OCI-LY1 (cell line): Measurements from ENCODE around the gene NPW.

Experiments used
- H2AFZ ChIP-seq: fragments of 200-600 bp; sonication (generic), shearing (Covaris generic); 2 replicates; pipeline ENCODE4 v1.6.0; 2014; ENCODE audit warnings: antibody characterized with exemption, mild to moderate bottlenecking, low read length
- H3F3A ChIP-seq: fragments of 200-600 bp; sonication (generic), shearing (Covaris generic); 2 replicates; pipeline ENCODE4 v1.6.0; 2014; ENCODE audit warnings: mild to moderate bottlenecking, antibody characterized with exemption, low read length, moderate library complexity; ENCODE audit not compliant: insufficient read depth
- H3K27ac ChIP-seq: fragments of 200-600 bp; sonication (generic); 2 replicates; pipeline ENCODE4 v1.5.1; 2014; ENCODE audit warnings: low read length, mixed run types, mild to moderate bottlenecking, low read depth; ENCODE audit not compliant: poor library complexity, severe bottlenecking
- H3K27me3 ChIP-seq: fragments of 200-600 bp; sonication (generic); 2 replicates; pipeline ENCODE4 v1.6.0; 2014; ENCODE audit warnings: antibody characterized with exemption, mild to moderate bottlenecking, low read length, moderate library complexity; ENCODE audit not compliant: insufficient read depth
- H3K36me3 ChIP-seq: fragments of 200-600 bp; sonication (generic); 2 replicates; pipeline ENCODE4 v1.6.1; 2014; ENCODE audit warnings: mild to moderate bottlenecking, antibody characterized with exemption, low read length, moderate library complexity, mixed read lengths; ENCODE audit not compliant: insufficient read depth
- H3K4me1 ChIP-seq: fragments of 200-600 bp; sonication (generic); 2 replicates; pipeline ENCODE4 v1.5.1; 2014; ENCODE audit warnings: mild to moderate bottlenecking, low read length, moderate library complexity; ENCODE audit not compliant: insufficient read depth, severe bottlenecking
- H3K4me2 ChIP-seq: fragments of 200-600 bp; sonication (generic), shearing (Covaris generic); 2 replicates; pipeline ENCODE4 v1.6.1; 2014; ENCODE audit warnings: low read length
- H3K4me3 ChIP-seq: fragments of 200-600 bp; sonication (generic); 2 replicates; pipeline ENCODE4 v1.5.1; 2014; ENCODE audit warnings: low read length, low read depth, mild to moderate bottlenecking, mixed read lengths; ENCODE audit not compliant: poor library complexity, severe bottlenecking
- H3K79me2 ChIP-seq: fragments of 200-600 bp; shearing (Covaris generic); 2 replicates; pipeline ENCODE4 v1.6.1; 2016; ENCODE audit warnings: mixed run types, low read length, mixed read lengths; ENCODE audit not compliant: insufficient read depth
- H3K9ac ChIP-seq: fragments of 200-600 bp; sonication (generic), shearing (Covaris generic); 2 replicates; pipeline ENCODE4 v1.6.1; 2014; ENCODE audit warnings: mild to moderate bottlenecking, low read length, mixed read lengths
- H3K9me2 ChIP-seq: fragments of 200-600 bp; sonication (generic), shearing (Covaris generic); 2 replicates; pipeline ENCODE4 v1.6.1; 2014; ENCODE audit warnings: low read depth, mild to moderate bottlenecking, low read length, mixed read lengths
- H3K9me3 ChIP-seq: fragments of 200-600 bp; shearing (Covaris generic); 2 replicates; pipeline ENCODE4 v1.6.1; 2014; ENCODE audit warnings: low read length, mixed read lengths
- H4K20me1 ChIP-seq: fragments of 200-600 bp; sonication (generic), shearing (Covaris generic); 2 replicates; pipeline ENCODE4 v1.6.0; 2016; ENCODE audit warnings: mild to moderate bottlenecking, low read length; ENCODE audit not compliant: insufficient read depth
- EZH2 ChIP-seq: fragments of 200-600 bp; sonication (generic), shearing (Covaris generic); IDR thresholded peaks from 2 replicates; pipeline ENCODE4 v1.8.0; 2017; ENCODE audit warnings: borderline replicate concordance, mixed run types, mild to moderate bottlenecking, antibody characterized with exemption, low read length, moderate library complexity, mixed read lengths
- TF ChIP-seq, protein P1 (sequence below): fragments of 200-600 bp; sonication (generic), shearing (Covaris generic); IDR thresholded peaks from 2 replicates; pipeline ENCODE4 v1.5.1; 2017; ENCODE audit warnings: mild to moderate bottlenecking, antibody characterized with exemption, low read length, moderate library complexity, mixed read lengths

The NPW gene

GRCh38 chr16:2028146-2028545 is 8.6 kb downstream of the NPW start:
- no peak overlapping the region for H3K4me3 ChIP-seq
- no peak overlapping the region for H3K27ac ChIP-seq
- H3F3A ChIP-seq = no peaks in the 10 kb centered on the region
- no peak overlapping the region for H2AFZ ChIP-seq
- no peaks in the 10 kb centered on the region for H3K9me3 ChIP-seq
- H3K4me1 ChIP-seq = peaks cover 10% of the 10 kb centered on the region
- no peak overlapping the region for H3K9ac ChIP-seq
- H3K27me3 ChIP-seq = peaks cover 28% of the 10 kb centered on the region
- no peak overlapping the region for H3K4me2 ChIP-seq
- no peaks in the 10 kb centered on the region for H3K9me2 ChIP-seq
- no peaks in the 10 kb centered on the region for H4K20me1 ChIP-seq
- TF ChIP-seq, protein P1, sequence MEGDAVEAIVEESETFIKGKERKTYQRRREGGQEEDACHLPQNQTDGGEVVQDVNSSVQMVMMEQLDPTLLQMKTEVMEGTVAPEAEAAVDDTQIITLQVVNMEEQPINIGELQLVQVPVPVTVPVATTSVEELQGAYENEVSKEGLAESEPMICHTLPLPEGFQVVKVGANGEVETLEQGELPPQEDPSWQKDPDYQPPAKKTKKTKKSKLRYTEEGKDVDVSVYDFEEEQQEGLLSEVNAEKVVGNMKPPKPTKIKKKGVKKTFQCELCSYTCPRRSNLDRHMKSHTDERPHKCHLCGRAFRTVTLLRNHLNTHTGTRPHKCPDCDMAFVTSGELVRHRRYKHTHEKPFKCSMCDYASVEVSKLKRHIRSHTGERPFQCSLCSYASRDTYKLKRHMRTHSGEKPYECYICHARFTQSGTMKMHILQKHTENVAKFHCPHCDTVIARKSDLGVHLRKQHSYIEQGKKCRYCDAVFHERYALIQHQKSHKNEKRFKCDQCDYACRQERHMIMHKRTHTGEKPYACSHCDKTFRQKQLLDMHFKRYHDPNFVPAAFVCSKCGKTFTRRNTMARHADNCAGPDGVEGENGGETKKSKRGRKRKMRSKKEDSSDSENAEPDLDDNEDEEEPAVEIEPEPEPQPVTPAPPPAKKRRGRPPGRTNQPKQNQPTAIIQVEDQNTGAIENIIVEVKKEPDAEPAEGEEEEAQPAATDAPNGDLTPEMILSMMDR = no peak
- TF ChIP-seq EZH2 = no peak
- H3K79me2 ChIP-seq = no peaks in the 10 kb centered on the region
- no peaks in the 10 kb centered on the region for H3K36me3 ChIP-seq

- peaks cover 28% of the 10 kb centered on the region for H3K27me3 ChIP-seq
- no peak overlapping the region for H3K4me3 ChIP-seq
- no peaks in the 10 kb centered on the region for H3F3A ChIP-seq
- TF ChIP-seq EZH2 = no peak
- TF ChIP-seq, protein P1 = no peak
- H4K20me1 ChIP-seq = no peaks in the 10 kb centered on the region
- no peaks in the 10 kb centered on the region for H3K9me3 ChIP-seq
- no peak overlapping the region for H3K27ac ChIP-seq
- no peak overlapping the region for H2AFZ ChIP-seq
- peaks cover 4% of the 10 kb centered on the region for H3K4me1 ChIP-seq
- H3K9ac ChIP-seq = no peak overlapping the region
- H3K4me2 ChIP-seq = no peak overlapping the region
- no peaks in the 10 kb centered on the region for H3K36me3 ChIP-seq
- no peaks in the 10 kb centered on the region for H3K9me2 ChIP-seq
- H3K79me2 ChIP-seq = no peaks in the 10 kb centered on the region
Measured at GRCh38 chr16:2028620-2029220, 9.1 kb downstream of the NPW start.

DNA sequence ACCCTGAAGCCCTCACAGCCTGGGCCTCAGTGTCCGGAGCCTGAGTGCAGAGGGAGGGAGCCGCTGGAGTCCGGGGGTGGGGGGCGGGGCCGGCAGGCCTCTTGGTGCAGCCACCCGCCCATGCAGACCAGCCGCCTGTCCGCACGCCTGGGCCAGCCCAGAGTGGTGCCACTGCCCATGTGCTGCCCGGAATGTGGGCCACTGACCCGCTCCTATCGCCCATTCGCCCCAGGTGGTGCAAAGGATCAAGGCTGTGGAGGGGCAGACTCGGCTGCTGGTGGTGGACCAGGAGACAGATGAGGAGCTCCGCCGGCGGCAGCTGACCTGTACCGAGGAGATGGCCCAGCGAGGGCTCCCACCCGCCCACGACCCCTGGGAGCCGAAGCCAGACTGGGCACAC is 9.8 kb downstream of the NPW start:
- H2AFZ ChIP-seq = no peak overlapping the region
- peaks cover 4% of the 10 kb centered on the region for H3K4me1 ChIP-seq
- H4K20me1 ChIP-seq = no peaks in the 10 kb centered on the region
- H3K4me3 ChIP-seq = no peak overlapping the region
- H3F3A ChIP-seq = no peaks in the 10 kb centered on the region
- no peaks in the 10 kb centered on the region for H3K79me2 ChIP-seq
- no peak overlapping the region for H3K4me2 ChIP-seq
- TF ChIP-seq, protein P1 = no peak
- TF ChIP-seq EZH2 = no peak
- no peak overlapping the region for H3K9ac ChIP-seq
- no peaks in the 10 kb centered on the region for H3K9me3 ChIP-seq
- H3K36me3 ChIP-seq = no peaks in the 10 kb centered on the region
- no peaks in the 10 kb centered on the region for H3K9me2 ChIP-seq
- peaks cover 28% of the 10 kb centered on the region for H3K27me3 ChIP-seq
- no peak overlapping the region for H3K27ac ChIP-seq
